ENCODE measurements around the gene RNF34. TPM values are rescaled to one million over a fixed set of nuclear protein-coding genes. Genes with fewer than 3 reads are reported as not detected.

Gene RNF34
- polyA plus RNA-seq, 4 donors: 29.7 to 39.0 (median 31.8) TPM

- no peak for FAIRE-seq
- Histone ChIP-seq H3K36me3 (ENCODE audit: control insufficient read depth in 3 of 3, insufficient read depth in 2 of 3, low read depth in 1 of 3, low read length in 3 of 3) (peaks cover 7 to 70% (median 16%) of the 10 kb centered on the region in 3 donors), H3K4me3 (ENCODE audit: low read depth in 1 of 3, low read length in 3 of 3) (no peak overlapping the region), H3K4me1 (ENCODE audit: control insufficient read depth in 3 of 3, insufficient read depth in 2 of 3, low read depth in 1 of 3, low read length in 2 of 3) (no peaks in the 10 kb centered on the region), H3K9me3 (ENCODE audit: control insufficient read depth in 2 of 2, insufficient read depth in 1 of 2, low read depth in 1 of 2, low read length in 1 of 2) (no peaks in the 10 kb centered on the region), H3K27ac (ENCODE audit: low read depth in 1 of 3, low read length in 2 of 3) (no peak overlapping the region), H3K27me3 (ENCODE audit: control insufficient read depth in 3 of 3, insufficient read depth in 3 of 3, low read length in 3 of 3) (no peaks in the 10 kb centered on the region)
- 96 to 100% (median 97%) methylated on average over 2 of the region's 2 CpGs for WGBS, 3 donors
- no peak for DNase-seq
Observed at GRCh38 chr12:121436706-121437105, 36.8 kb downstream of the RNF34 start.

DNA sequence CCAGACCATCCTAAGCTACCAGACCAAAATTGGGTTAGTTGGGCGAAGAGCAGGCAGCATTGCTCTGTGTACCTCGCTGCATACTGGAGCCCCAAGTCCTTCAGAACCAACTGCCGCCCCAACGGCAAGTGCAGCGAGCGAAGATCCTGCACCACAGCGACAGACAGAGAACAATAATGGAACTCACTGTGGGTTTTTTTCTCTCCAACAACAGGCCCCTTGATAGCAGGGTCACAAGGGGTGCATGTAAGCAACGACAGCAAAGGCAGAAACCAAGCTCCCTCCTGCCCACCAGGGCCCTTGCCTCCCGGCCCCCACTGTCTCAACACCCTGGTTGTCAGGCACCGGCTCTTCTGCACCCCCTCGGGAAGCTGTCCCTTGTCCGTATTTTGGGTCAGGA, 39.0 kb downstream of the RNF34 start:
- H3K27ac ChIP-seq (ENCODE audit: low read depth in 1 of 3, low read length in 2 of 3): no peak overlapping the region

DNA sequence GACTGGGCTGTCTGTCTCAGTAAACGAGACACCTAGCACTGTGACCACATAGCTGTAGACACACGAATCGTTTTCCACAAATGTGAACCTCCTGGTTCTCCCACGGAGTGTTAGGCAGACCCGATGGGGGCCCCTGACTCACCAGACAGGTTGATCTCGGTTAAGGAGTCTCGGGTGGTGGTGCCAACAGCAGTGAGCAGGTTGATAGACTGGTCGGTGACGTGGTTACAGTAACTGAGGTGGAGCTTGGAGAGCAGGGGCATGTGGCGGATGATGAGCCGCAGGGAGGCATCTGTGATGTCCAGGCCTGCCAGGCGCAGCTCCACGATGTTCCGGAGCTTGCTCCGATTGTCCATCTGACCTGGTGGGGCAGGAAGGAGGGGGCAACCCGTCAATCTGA, 39.8 kb downstream of the RNF34 start:
- Histone ChIP-seq H3K36me3 (ENCODE audit: control insufficient read depth in 3 of 3, insufficient read depth in 2 of 3, low read depth in 1 of 3, low read length in 3 of 3) (peaks cover 12 to 80% (median 14%) of the 10 kb centered on the region in 3 donors), H3K9me3 (ENCODE audit: control insufficient read depth in 2 of 2, insufficient read depth in 1 of 2, low read depth in 1 of 2, low read length in 1 of 2) (no peaks in the 10 kb centered on the region), H3K27ac (ENCODE audit: low read depth in 1 of 3, low read length in 2 of 3) (no peak overlapping the region), H3K27me3 (ENCODE audit: control insufficient read depth in 3 of 3, insufficient read depth in 3 of 3, low read length in 3 of 3) (no peaks in the 10 kb centered on the region), H3K4me3 (ENCODE audit: low read depth in 1 of 3, low read length in 3 of 3) (no peak overlapping the region), H3K4me1 (ENCODE audit: control insufficient read depth in 3 of 3, insufficient read depth in 2 of 3, low read depth in 1 of 3, low read length in 2 of 3) (no peaks in the 10 kb centered on the region)
- whole genome bisulfite sequencing, 3 donors: 94 to 95% (median 95%) methylated on average over 16 of the region's 16 CpGs
- FAIRE-seq: no peak
- DNase-seq: no peak

More for the DNA sequence above, 39.0 kb downstream of the RNF34 start:
- H3K4me1 ChIP-seq (ENCODE audit: control insufficient read depth in 3 of 3, insufficient read depth in 2 of 3, low read depth in 1 of 3, low read length in 2 of 3): no peaks in the 10 kb centered on the region
- no peaks in the 10 kb centered on the region for H3K9me3 ChIP-seq (ENCODE audit: control insufficient read depth in 2 of 2, insufficient read depth in 1 of 2, low read depth in 1 of 2, low read length in 1 of 2)
- FAIRE-seq (no peak), DNase-seq (no peak)
- H3K36me3 ChIP-seq (ENCODE audit: control insufficient read depth in 3 of 3, insufficient read depth in 2 of 3, low read depth in 1 of 3, low read length in 3 of 3): peaks cover 12 to 78% (median 14%) of the 10 kb centered on the region in 3 donors
- no peaks in the 10 kb centered on the region for H3K27me3 ChIP-seq (ENCODE audit: control insufficient read depth in 3 of 3, insufficient read depth in 3 of 3, low read length in 3 of 3)
- H3K4me3 ChIP-seq (ENCODE audit: low read depth in 1 of 3, low read length in 3 of 3): no peak overlapping the region
- WGBS, 3 donors: 89 to 95% (median 93%) methylated on average over 12 of the region's 12 CpGs

- no peaks in the 10 kb centered on the region for H3K27me3 ChIP-seq (ENCODE audit: control insufficient read depth in 3 of 3, insufficient read depth in 3 of 3, low read length in 3 of 3)
- H3K36me3 ChIP-seq (ENCODE audit: control insufficient read depth in 3 of 3, insufficient read depth in 2 of 3, low read depth in 1 of 3, low read length in 3 of 3): peaks cover 11 to 85% (median 12%) of the 10 kb centered on the region in 3 donors
- DNase-seq (no peak), FAIRE-seq (no peak)
- WGBS, 3 donors: 96 to 98% (median 96%) methylated on average over 15 of the region's 15 CpGs
- H3K4me3 ChIP-seq (ENCODE audit: low read depth in 1 of 3, low read length in 3 of 3): no peak overlapping the region
- no peaks in the 10 kb centered on the region for H3K4me1 ChIP-seq (ENCODE audit: control insufficient read depth in 3 of 3, insufficient read depth in 2 of 3, low read depth in 1 of 3, low read length in 2 of 3)
- H3K27ac ChIP-seq (ENCODE audit: low read depth in 1 of 3, low read length in 2 of 3): no peak overlapping the region
- H3K9me3 ChIP-seq (ENCODE audit: control insufficient read depth in 2 of 2, insufficient read depth in 1 of 2, low read depth in 1 of 2, low read length in 1 of 2): no peaks in the 10 kb centered on the region
Observed at GRCh38 chr12:121440768-121441167, 40.9 kb downstream of the RNF34 start.

- Histone ChIP-seq H3K36me3 (ENCODE audit: control insufficient read depth in 3 of 3, insufficient read depth in 2 of 3, low read depth in 1 of 3, low read length in 3 of 3) (peaks cover 10 to 85% (median 12%) of the 10 kb centered on the region in 3 donors), H3K27me3 (ENCODE audit: control insufficient read depth in 3 of 3, insufficient read depth in 3 of 3, low read length in 3 of 3) (no peaks in the 10 kb centered on the region), H3K4me1 (ENCODE audit: control insufficient read depth in 3 of 3, insufficient read depth in 2 of 3, low read depth in 1 of 3, low read length in 2 of 3) (no peaks in the 10 kb centered on the region), H3K4me3 (ENCODE audit: low read depth in 1 of 3, low read length in 3 of 3) (no peak overlapping the region), H3K9me3 (ENCODE audit: control insufficient read depth in 2 of 2, insufficient read depth in 1 of 2, low read depth in 1 of 2, low read length in 1 of 2) (no peaks in the 10 kb centered on the region), H3K27ac (ENCODE audit: low read depth in 1 of 3, low read length in 2 of 3) (no peak overlapping the region)
- DNase-seq (no peak), FAIRE-seq (no peak)
- 83 to 92% (median 90%) methylated on average over 17 of the region's 17 CpGs for WGBS, 3 donors
Observed at GRCh38 chr12:121441555-121441954, 41.6 kb downstream of the RNF34 start.

DNA sequence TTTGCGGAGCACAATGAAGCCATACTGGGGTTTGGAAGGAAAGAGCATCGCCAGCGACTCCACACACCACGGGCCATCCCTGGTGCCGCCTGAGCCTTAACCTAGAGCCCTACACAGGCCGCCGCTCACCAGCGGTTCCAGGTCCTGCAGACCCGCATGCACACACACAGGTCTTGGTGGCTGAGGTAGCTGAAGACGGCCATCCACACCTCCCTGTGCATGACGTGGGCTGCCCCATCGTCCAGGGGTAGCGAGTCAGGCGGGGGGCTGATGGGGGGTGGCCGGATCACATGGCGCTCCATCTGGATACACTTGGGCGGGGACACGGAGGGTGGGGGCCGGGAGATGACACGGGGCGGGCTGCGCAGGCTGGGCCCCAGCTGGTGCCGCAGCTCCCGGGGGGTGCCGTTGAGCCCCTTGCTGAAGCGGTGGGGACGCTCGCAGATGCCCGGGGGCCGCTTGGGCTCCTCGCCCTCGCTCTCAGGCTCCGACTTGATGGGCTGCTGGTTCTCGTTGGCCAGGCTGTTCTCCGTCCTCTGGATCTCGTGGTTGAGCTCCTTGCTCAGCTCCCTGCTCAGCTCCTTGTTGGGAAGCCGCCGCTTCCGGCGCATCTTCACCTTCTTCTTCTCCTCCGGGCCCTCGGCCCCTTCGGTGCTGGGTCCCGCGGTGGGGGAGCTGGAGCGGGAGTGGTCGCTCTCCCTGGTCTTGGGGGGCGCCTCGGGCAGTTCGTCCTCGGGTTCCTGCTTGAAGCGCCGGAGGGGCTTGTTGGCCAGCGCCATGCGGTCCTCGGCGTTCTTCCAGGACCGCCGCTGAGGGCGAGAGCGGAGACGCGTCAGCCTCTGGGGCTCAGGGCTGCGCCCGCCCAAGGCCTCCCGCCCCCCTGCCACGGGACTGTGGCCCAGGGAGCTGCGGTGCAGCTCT, 42.4 kb downstream of the RNF34 start:
- H3K4me3 ChIP-seq (ENCODE audit: low read depth in 1 of 3, low read length in 3 of 3): no peak overlapping the region
- no peak for DNase-seq
- peaks cover 10 to 81% (median 12%) of the 10 kb centered on the region in 3 donors for H3K36me3 ChIP-seq (ENCODE audit: control insufficient read depth in 3 of 3, insufficient read depth in 2 of 3, low read depth in 1 of 3, low read length in 3 of 3)
- no peak for FAIRE-seq
- H3K9me3 ChIP-seq (ENCODE audit: control insufficient read depth in 2 of 2, insufficient read depth in 1 of 2, low read depth in 1 of 2, low read length in 1 of 2): no peaks in the 10 kb centered on the region
- 95 to 97% (median 96%) methylated on average over 58 to 68 of the region's 68 CpGs for WGBS, 3 donors
- H3K27me3 ChIP-seq (ENCODE audit: control insufficient read depth in 3 of 3, insufficient read depth in 3 of 3, low read length in 3 of 3): no peaks in the 10 kb centered on the region
- H3K4me1 ChIP-seq (ENCODE audit: control insufficient read depth in 3 of 3, insufficient read depth in 2 of 3, low read depth in 1 of 3, low read length in 2 of 3): no peaks in the 10 kb centered on the region
- no peak overlapping the region for H3K27ac ChIP-seq (ENCODE audit: low read depth in 1 of 3, low read length in 2 of 3)

GRCh38 chr12:121443193-121443870, 43.4 kb downstream of the RNF34 start:
- Histone ChIP-seq H3K9me3 (ENCODE audit: control insufficient read depth in 2 of 2, insufficient read depth in 1 of 2, low read depth in 1 of 2, low read length in 1 of 2) (no peaks in the 10 kb centered on the region), H3K36me3 (ENCODE audit: control insufficient read depth in 3 of 3, insufficient read depth in 2 of 3, low read depth in 1 of 3, low read length in 3 of 3) (peaks cover 7 to 83% (median 11%) of the 10 kb centered on the region in 3 donors), H3K27me3 (ENCODE audit: control insufficient read depth in 3 of 3, insufficient read depth in 3 of 3, low read length in 3 of 3) (no peaks in the 10 kb centered on the region), H3K4me1 (ENCODE audit: control insufficient read depth in 3 of 3, insufficient read depth in 2 of 3, low read depth in 1 of 3, low read length in 2 of 3) (no peaks in the 10 kb centered on the region), H3K4me3 (ENCODE audit: low read depth in 1 of 3, low read length in 3 of 3) (no peak overlapping the region), H3K27ac (ENCODE audit: low read depth in 1 of 3, low read length in 2 of 3) (no peak overlapping the region)
- DNase-seq (peak; percentile 77 to 88), FAIRE-seq (no peak)
- 52 to 60% (median 56%) methylated on average over 20 of the region's 20 CpGs for WGBS, 3 donors

GRCh38 chr12:121443911-121444841, 44.3 kb downstream of the RNF34 start:
- peak in 1 of 2 donors; percentile 66 for DNase-seq
- no peak for FAIRE-seq
- Histone ChIP-seq H3K27me3 (ENCODE audit: control insufficient read depth in 3 of 3, insufficient read depth in 3 of 3, low read length in 3 of 3) (no peaks in the 10 kb centered on the region), H3K9me3 (ENCODE audit: control insufficient read depth in 2 of 2, insufficient read depth in 1 of 2, low read depth in 1 of 2, low read length in 1 of 2) (no peaks in the 10 kb centered on the region), H3K4me1 (ENCODE audit: control insufficient read depth in 3 of 3, insufficient read depth in 2 of 3, low read depth in 1 of 3, low read length in 2 of 3) (no peaks in the 10 kb centered on the region), H3K4me3 (ENCODE audit: low read depth in 1 of 3, low read length in 3 of 3) (no peak overlapping the region), H3K36me3 (ENCODE audit: control insufficient read depth in 3 of 3, insufficient read depth in 2 of 3, low read depth in 1 of 3, low read length in 3 of 3) (peaks cover 5 to 84% (median 10%) of the 10 kb centered on the region in 3 donors), H3K27ac (ENCODE audit: low read depth in 1 of 3, low read length in 2 of 3) (no peak overlapping the region)
- WGBS, 3 donors: 56 to 76% (median 66%) methylated on average over 45 of the region's 45 CpGs
